ENCODE measurements around the gene PHF23. TPM values are rescaled to one million over a fixed set of nuclear protein-coding genes. Genes with fewer than 3 reads are reported as not detected.

The PHF23 gene
- total RNA-seq (2021; ENCODE audit: unreplicated experiment) (48.5 TPM), Bru-seq, nascent RNA (percentile 83 among the genes with signal in this experiment), BruChase-seq, experiment 1, labeled RNA remaining after a 6-hour chase (percentile 88 among the genes with signal in this experiment), BruChase-seq, experiment 2, labeled RNA remaining after a 2-hour chase (percentile 96 among the genes with signal in this experiment)
- polyA plus RNA-seq (2012): 21.5 and 35.2 TPM in 2 replicates
- long read RNA-seq, transcript PHF23-201 (5 exons, 2,037 nt): major isoform, 53 of 79 reads
- long read RNA-seq, transcript PHF23-205 (5 exons, 1,768 nt): minor isoform, 5 of 79 reads
- long read RNA-seq, partial matches to known transcripts: 16 of 79 reads
- long read RNA-seq, other reads (novel, unspliced or antisense): 5 of 79 reads

DNA sequence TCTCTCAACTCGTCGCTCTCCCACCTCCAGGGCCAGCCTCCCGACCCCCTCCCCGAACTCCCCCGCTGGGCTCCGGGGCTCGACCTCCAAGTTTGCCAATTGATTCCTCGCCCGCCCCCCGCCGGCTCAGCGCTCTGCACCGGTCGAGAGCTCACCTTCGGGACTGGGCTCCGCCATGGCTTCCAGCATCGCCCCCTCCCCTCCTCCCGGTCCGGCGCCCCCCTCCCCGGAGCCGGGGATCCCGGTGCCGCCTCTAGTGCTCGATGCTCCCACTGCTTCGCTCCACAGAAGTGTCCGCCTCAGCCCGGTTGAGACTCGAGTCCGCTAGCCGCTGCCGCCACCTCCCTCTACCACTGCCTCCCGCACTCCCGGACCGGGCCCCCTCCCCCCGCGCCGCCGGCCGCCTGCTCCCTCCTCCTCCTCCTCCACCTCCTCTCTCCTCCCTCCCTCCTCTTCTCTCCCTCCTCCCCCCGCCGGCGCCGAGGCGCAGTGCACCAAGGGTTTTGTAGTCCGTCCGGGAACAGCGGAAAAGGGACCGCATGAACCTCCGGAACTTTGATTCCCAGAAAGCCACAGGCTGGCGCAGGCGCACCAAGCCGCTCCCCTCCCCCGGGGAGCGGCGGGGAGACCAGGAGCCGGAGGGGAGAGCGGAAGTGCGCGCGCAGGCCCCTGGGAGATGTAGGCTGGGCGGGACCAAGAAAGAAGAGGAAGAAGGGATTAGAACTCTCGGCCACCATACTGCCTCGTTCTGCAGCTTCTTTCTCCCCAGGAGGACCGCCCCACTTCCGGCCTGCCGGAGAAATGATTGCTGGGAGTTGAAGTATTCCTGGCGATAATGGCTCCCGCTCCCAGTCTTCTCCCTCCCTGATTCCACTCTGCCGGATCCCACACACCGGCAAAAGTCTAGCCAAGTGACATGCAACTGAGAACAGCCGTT, at the start of gene PHF23:
Gene PHF23 (minus strand): TSS at position 367 of the 937 bp plus-strand sequence. CDS start 178 bp downstream, at position 189.
- Histone ChIP-seq H3K36me3 (ENCODE audit: control insufficient read depth in 1 of 2, insufficient read depth in 2 of 2, low read length in 2 of 2) (peaks cover 24 to 40% of the 10 kb centered on the region in 2 experiments), H3K9me2 (ENCODE audit: insufficient read depth) (no peaks in the 10 kb centered on the region), H3K4me2 (ENCODE audit: low read length) (peak within 1 kb of the TSS; percentile 82), H3K9me3 (ENCODE audit: control insufficient read depth in 1 of 2, insufficient read depth in 1 of 2, low read depth in 1 of 2, low read length in 2 of 2) (no peaks in the 10 kb centered on the region), H3K9ac (ENCODE audit: low read length) (peak within 1 kb of the TSS; percentile 100), H4K20me1 (ENCODE audit: insufficient read depth) (no peaks in the 10 kb centered on the region), H2AFZ (ENCODE audit: low read depth, low read length, poor library complexity, severe bottlenecking) (no peak within 1 kb of the TSS), H3K4me3 (replicated peaks in 1 of 2; ENCODE audit: low read depth in 1 of 2, low read length in 2 of 2) (peak within 1 kb of the TSS; percentile 97 to 99), H3K4me1 (ENCODE audit: control insufficient read depth in 1 of 2, insufficient read depth in 2 of 2, low read length in 2 of 2) (peaks cover 37 to 64% of the 10 kb centered on the region in 2 experiments), H3K27me3 (ENCODE audit: insufficient read depth, low read length) (no peaks in the 10 kb centered on the region), H3K79me2 (ENCODE audit: insufficient read depth, low read length) (peaks cover 59% of the 10 kb centered on the region), H3K27ac (ENCODE audit: low read depth, low read length) (peak within 1 kb of the TSS; percentile 92)
- TF ChIP-seq SP1 (IDR thresholded peaks at IDR 0.05; ENCODE audit: low read depth) (peak; percentile 85), POLR2A (IDR thresholded peaks at IDR 0.05; ENCODE audit: borderline replicate concordance, extremely low read depth, insufficient read depth, insufficient read length) (no peak), ELF1 (IDR thresholded peaks at IDR 0.05; ENCODE audit: borderline replicate concordance, low read depth) (peak; percentile 94; the same call in 1 of the 2 replicates), POLR2AphosphoS5 (IDR thresholded peaks at IDR 0.05; ENCODE audit: low read depth, low read length) (0 out of 2 replicates have a peak, but pooled peaks have one; percentile 26), YY1 (IDR thresholded peaks at IDR 0.05; ENCODE audit: extremely low read depth, insufficient replicate concordance, low read depth, low read length) (peak; percentile 86), TCF7L2 (IDR thresholded peaks at IDR 0.05; ENCODE audit: borderline replicate concordance, extremely low read depth, insufficient read depth, insufficient read length) (peak; percentile 84)
- TF ChIP-seq, protein P1, sequence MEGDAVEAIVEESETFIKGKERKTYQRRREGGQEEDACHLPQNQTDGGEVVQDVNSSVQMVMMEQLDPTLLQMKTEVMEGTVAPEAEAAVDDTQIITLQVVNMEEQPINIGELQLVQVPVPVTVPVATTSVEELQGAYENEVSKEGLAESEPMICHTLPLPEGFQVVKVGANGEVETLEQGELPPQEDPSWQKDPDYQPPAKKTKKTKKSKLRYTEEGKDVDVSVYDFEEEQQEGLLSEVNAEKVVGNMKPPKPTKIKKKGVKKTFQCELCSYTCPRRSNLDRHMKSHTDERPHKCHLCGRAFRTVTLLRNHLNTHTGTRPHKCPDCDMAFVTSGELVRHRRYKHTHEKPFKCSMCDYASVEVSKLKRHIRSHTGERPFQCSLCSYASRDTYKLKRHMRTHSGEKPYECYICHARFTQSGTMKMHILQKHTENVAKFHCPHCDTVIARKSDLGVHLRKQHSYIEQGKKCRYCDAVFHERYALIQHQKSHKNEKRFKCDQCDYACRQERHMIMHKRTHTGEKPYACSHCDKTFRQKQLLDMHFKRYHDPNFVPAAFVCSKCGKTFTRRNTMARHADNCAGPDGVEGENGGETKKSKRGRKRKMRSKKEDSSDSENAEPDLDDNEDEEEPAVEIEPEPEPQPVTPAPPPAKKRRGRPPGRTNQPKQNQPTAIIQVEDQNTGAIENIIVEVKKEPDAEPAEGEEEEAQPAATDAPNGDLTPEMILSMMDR (IDR thresholded peaks at IDR 0.05 in 2 of 3, conservative IDR thresholded peaks at IDR 0.05 in 1 of 3; ENCODE audit: borderline replicate concordance in 1 of 3, insufficient read depth in 1 of 3, low read depth in 2 of 3, low read length in 2 of 3): no peak
- TF ChIP-seq, protein P2, sequence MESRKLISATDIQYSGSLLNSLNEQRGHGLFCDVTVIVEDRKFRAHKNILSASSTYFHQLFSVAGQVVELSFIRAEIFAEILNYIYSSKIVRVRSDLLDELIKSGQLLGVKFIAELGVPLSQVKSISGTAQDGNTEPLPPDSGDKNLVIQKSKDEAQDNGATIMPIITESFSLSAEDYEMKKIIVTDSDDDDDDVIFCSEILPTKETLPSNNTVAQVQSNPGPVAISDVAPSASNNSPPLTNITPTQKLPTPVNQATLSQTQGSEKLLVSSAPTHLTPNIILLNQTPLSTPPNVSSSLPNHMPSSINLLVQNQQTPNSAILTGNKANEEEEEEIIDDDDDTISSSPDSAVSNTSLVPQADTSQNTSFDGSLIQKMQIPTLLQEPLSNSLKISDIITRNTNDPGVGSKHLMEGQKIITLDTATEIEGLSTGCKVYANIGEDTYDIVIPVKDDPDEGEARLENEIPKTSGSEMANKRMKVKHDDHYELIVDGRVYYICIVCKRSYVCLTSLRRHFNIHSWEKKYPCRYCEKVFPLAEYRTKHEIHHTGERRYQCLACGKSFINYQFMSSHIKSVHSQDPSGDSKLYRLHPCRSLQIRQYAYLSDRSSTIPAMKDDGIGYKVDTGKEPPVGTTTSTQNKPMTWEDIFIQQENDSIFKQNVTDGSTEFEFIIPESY (IDR thresholded peaks at IDR 0.05; ENCODE audit: extremely low read depth, insufficient replicate concordance, low read length): peak; percentile 77
- intact Hi-C loops (cut with micrococcal nuclease): no loop called here
- no TSS peak for BruUV-seq (replicated peaks)
- ChIA-PET RAD21 (ENCODE audit: low non-redundant PET in 1 of 2, low total read pairs in 2 of 2, uncharacterized antibody in 2 of 2, unreplicated experiment in 2 of 2) (no interaction called here), POLR2A (interaction anchor here (0.9 to 1.3 kb wide), 5 partner anchors 19 to 447 kb away, joined by 3 to 4 read pairs (median 3); partner anchors contain the start of genes ACADVL and DLG4), CTCF (interaction anchor here (2.3 to 3.0 kb wide), 2 partner anchors 19 to 57 kb away, joined by 5 to 16 read pairs; partner anchors contain the start of genes ACADVL and DLG4)
- ATAC-seq (peak; percentile 61), DNase-seq (ENCODE audit: low read depth, low spot score) (peak; percentile 99)

All from HCT116 (cell line).